ENCODE data around the gene MEX3D. TPM values are rescaled to one million over a fixed set of nuclear protein-coding genes. Genes with fewer than 3 reads are reported as not detected.

The MEX3D gene
- total and polyA plus RNA-seq, 2 of the 4 experiments (the other 2 are of a cell fraction): 9.1 to 9.6 TPM

DNA sequence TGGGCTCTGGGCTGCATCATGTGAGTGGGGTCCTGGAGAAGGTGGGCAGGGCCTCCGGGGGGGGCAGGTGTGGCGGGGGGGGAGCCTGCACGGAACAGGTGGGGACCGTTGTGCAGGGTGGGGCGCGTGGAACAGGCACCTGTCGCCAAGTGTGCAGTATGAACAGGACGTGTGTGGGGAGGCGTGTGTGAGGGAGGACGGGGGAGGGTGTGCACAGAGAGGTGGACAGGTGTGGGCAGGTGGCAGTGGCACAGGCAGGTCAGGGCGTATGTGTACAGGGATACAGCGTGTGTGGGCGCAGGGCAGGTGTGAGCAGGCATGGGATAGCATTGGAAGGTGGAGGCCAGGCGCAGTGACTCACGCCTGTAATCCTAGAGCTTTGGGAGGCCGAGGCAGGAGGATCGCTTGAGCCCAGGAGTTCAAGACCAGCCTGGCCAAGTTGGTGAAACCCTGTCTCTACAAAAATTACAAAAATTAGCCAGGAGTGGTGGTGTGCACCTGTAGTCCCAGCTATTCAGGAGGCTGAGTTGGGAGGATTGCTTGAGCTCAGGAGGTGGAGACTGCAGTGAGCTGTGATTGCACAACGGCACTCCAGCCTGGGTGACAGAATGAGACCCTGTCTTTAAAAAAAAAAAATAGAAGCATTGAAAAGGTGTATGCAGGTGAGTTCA is 41.0 kb downstream of the MEX3D start:
- no peak overlapping the region for H4K91ac ChIP-seq (ENCODE audit: insufficient read depth, low read depth, low read length)
- CTCF ChIA-PET: interaction anchor here (0.5 kb wide), 1 partner anchor 8 kb away, joined by 3 read pairs; no protein-coding TSS in a partner anchor
- POLR2A ChIA-PET (ENCODE audit: unreplicated experiment): interaction anchor here (0.7 kb wide), 1 partner anchor 127 kb away, joined by 4 read pairs; no protein-coding TSS in a partner anchor
- TF ChIP-seq RFX5 (IDR thresholded peaks at IDR 0.05; ENCODE audit: low read depth, low read length) (no peak), RCOR1 (IDR thresholded peaks at IDR 0.05; ENCODE audit: insufficient replicate concordance, low read length) (no peak), MAFK (IDR thresholded peaks at IDR 0.05; ENCODE audit: low read depth, low read length) (no peak), CHD1 (IDR thresholded peaks at IDR 0.05; ENCODE audit: low read depth, low read length) (no peak), RAD21 (IDR thresholded peaks at IDR 0.05; ENCODE audit: low read length) (no peak), BHLHE40 (IDR thresholded peaks at IDR 0.05; ENCODE audit: low read depth, low read length) (no peak), MXI1 (IDR thresholded peaks at IDR 0.05; ENCODE audit: borderline replicate concordance, low read depth, low read length) (no peak), POLR2A (IDR thresholded peaks at IDR 0.05; ENCODE audit: low read depth, low read length) (no peak), SMC3 (IDR thresholded peaks at IDR 0.05; ENCODE audit: low read depth, low read length) (no peak), CEBPB (IDR thresholded peaks at IDR 0.05; ENCODE audit: low read depth, low read length) (no peak), MAZ (IDR thresholded peaks at IDR 0.05; ENCODE audit: borderline replicate concordance, low read depth, low read length) (no peak), FOS (IDR thresholded peaks at IDR 0.05; ENCODE audit: low read depth, low read length) (no peak)
- TF ChIP-seq, protein P1, sequence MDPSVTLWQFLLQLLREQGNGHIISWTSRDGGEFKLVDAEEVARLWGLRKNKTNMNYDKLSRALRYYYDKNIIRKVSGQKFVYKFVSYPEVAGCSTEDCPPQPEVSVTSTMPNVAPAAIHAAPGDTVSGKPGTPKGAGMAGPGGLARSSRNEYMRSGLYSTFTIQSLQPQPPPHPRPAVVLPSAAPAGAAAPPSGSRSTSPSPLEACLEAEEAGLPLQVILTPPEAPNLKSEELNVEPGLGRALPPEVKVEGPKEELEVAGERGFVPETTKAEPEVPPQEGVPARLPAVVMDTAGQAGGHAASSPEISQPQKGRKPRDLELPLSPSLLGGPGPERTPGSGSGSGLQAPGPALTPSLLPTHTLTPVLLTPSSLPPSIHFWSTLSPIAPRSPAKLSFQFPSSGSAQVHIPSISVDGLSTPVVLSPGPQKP (IDR thresholded peaks at IDR 0.05; ENCODE audit: borderline replicate concordance, low read depth, low read length): no peak
- TF ChIP-seq, protein P2, sequence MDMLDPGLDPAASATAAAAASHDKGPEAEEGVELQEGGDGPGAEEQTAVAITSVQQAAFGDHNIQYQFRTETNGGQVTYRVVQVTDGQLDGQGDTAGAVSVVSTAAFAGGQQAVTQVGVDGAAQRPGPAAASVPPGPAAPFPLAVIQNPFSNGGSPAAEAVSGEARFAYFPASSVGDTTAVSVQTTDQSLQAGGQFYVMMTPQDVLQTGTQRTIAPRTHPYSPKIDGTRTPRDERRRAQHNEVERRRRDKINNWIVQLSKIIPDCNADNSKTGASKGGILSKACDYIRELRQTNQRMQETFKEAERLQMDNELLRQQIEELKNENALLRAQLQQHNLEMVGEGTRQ (IDR thresholded peaks at IDR 0.05; ENCODE audit: low read depth, low read length): no peak
- TF ChIP-seq, protein P3, sequence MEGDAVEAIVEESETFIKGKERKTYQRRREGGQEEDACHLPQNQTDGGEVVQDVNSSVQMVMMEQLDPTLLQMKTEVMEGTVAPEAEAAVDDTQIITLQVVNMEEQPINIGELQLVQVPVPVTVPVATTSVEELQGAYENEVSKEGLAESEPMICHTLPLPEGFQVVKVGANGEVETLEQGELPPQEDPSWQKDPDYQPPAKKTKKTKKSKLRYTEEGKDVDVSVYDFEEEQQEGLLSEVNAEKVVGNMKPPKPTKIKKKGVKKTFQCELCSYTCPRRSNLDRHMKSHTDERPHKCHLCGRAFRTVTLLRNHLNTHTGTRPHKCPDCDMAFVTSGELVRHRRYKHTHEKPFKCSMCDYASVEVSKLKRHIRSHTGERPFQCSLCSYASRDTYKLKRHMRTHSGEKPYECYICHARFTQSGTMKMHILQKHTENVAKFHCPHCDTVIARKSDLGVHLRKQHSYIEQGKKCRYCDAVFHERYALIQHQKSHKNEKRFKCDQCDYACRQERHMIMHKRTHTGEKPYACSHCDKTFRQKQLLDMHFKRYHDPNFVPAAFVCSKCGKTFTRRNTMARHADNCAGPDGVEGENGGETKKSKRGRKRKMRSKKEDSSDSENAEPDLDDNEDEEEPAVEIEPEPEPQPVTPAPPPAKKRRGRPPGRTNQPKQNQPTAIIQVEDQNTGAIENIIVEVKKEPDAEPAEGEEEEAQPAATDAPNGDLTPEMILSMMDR (conservative IDR thresholded peaks at IDR 0.05; ENCODE audit: low read depth, low read length): no peak

More for the DNA sequence above, 41.0 kb downstream of the MEX3D start:
- no TSS peak for BruUV-seq (replicated peaks)
- dilution Hi-C loops (cut with HindIII; ENCODE audit: low sequenced_read_pairs, unreplicated experiment) (no loop called here), in situ Hi-C loops (cut with MboI; ENCODE audit: low sequenced_read_pairs) (loop anchor here (25.0 kb wide), 1 partner anchor 260 kb away; no protein-coding TSS in a partner anchor), intact Hi-C loops (cut with micrococcal nuclease) (no loop called here)
- H3K18ac ChIP-seq (ENCODE audit: low read depth, low read length): no peak overlapping the region
- no peak overlapping the region for H2AK5ac ChIP-seq (ENCODE audit: low read depth, low read length)
- peaks cover 30% of the 10 kb centered on the region for H3K27me3 ChIP-seq (ENCODE audit: control insufficient read depth, insufficient read depth, low read length)
- no peak overlapping the region for H3K9ac ChIP-seq (ENCODE audit: low read depth, low read length)
- H2BK20ac ChIP-seq (ENCODE audit: low read depth, low read length): no peak overlapping the region
- no peak overlapping the region for H3K14ac ChIP-seq (replicated peaks; ENCODE audit: low read depth, low read length)
- ATAC-seq (ENCODE audit: low read depth) (no peak), DNase-seq (no peak)
- H2BK5ac ChIP-seq (ENCODE audit: low read depth, low read length, poor library complexity, severe bottlenecking): no peak overlapping the region
- no peak overlapping the region for H2BK120ac ChIP-seq (ENCODE audit: low read depth, low read length)
- H3K56ac ChIP-seq (ENCODE audit: extremely low read depth, insufficient read depth, low read length): no peak overlapping the region
- no peak overlapping the region for H2AFZ ChIP-seq (replicated peaks; ENCODE audit: low read length, poor library complexity)
- no peak overlapping the region for H3K4ac ChIP-seq (ENCODE audit: low read depth, low read length)
- no peaks in the 10 kb centered on the region for H3K79me1 ChIP-seq (ENCODE audit: low read depth in 1 of 2, low read length in 2 of 2)
- H3K9me3 ChIP-seq (ENCODE audit: control insufficient read depth, insufficient read depth, low read length): no peaks in the 10 kb centered on the region
- 76% methylated on average over 5 of the region's 18 CpGs; no CpG with 5 or more reads in 1 of the 2 experiments for WGBS, 2 experiments (ENCODE audit: extremely low coverage in 2 of 2, insufficient read length in 1 of 2)
- H2BK15ac ChIP-seq (ENCODE audit: low read depth, low read length): no peak overlapping the region
- H3K4me3 ChIP-seq (ENCODE audit: insufficient read depth, low read depth, low read length): no peak overlapping the region
- no peak overlapping the region for H3K23ac ChIP-seq (ENCODE audit: low read depth, low read length)
- H4K20me1 ChIP-seq (ENCODE audit: insufficient read depth, low read length): peaks cover 7% of the 10 kb centered on the region; the same call in 1 of the 2 replicates
- peaks cover 4% of the 10 kb centered on the region; the same call in 1 of the 2 replicates for H3K9me1 ChIP-seq (ENCODE audit: insufficient read depth, low read length)
- no peak overlapping the region for H2AK9ac ChIP-seq (replicated peaks; ENCODE audit: low read depth, low read length, poor library complexity)
- H4K5ac ChIP-seq (ENCODE audit: low read depth, low read length): no peak overlapping the region
- H3K4me2 ChIP-seq (ENCODE audit: low read depth, low read length): no peak overlapping the region
- H3K27ac ChIP-seq (ENCODE audit: insufficient read depth, low read length): no peak overlapping the region
- no peaks in the 10 kb centered on the region; the same call in 1 of the 2 replicates for H3K4me1 ChIP-seq (ENCODE audit: control insufficient read depth, insufficient read depth, low read length)
- H3K36me3 ChIP-seq (ENCODE audit: control insufficient read depth, insufficient read depth, low read length): no peaks in the 10 kb centered on the region
- no peak overlapping the region for H4K8ac ChIP-seq (ENCODE audit: low read depth in 2 of 2, low read length in 2 of 2)

Data from IMR-90 (cell line).